Activated CD4-positive, alpha-beta T cell treated with anti-CD3 and anti-CD28 coated beads for 48 hours (primary cell): ENCODE measurements around the gene GXYLT1.
"Not testable (repeated sequence)": the region's sequence is repeated elsewhere in the genome, so short reads cannot be mapped to it uniquely, and the experiment has no call there.

Source experiments
- DNase-seq: peaks from one replicate; pipeline ENCODE4 v3.0.0-alpha.2; 2020

Gene GXYLT1, protein sequence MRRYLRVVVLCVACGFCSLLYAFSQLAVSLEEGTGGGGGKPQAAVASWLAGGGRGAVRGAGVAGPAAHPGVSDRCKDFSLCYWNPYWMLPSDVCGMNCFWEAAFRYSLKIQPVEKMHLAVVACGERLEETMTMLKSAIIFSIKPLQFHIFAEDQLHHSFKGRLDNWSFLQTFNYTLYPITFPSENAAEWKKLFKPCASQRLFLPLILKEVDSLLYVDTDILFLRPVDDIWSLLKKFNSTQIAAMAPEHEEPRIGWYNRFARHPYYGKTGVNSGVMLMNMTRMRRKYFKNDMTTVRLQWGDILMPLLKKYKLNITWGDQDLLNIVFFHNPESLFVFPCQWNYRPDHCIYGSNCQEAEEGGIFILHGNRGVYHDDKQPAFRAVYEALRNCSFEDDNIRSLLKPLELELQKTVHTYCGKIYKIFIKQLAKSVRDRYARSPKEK

DNA sequence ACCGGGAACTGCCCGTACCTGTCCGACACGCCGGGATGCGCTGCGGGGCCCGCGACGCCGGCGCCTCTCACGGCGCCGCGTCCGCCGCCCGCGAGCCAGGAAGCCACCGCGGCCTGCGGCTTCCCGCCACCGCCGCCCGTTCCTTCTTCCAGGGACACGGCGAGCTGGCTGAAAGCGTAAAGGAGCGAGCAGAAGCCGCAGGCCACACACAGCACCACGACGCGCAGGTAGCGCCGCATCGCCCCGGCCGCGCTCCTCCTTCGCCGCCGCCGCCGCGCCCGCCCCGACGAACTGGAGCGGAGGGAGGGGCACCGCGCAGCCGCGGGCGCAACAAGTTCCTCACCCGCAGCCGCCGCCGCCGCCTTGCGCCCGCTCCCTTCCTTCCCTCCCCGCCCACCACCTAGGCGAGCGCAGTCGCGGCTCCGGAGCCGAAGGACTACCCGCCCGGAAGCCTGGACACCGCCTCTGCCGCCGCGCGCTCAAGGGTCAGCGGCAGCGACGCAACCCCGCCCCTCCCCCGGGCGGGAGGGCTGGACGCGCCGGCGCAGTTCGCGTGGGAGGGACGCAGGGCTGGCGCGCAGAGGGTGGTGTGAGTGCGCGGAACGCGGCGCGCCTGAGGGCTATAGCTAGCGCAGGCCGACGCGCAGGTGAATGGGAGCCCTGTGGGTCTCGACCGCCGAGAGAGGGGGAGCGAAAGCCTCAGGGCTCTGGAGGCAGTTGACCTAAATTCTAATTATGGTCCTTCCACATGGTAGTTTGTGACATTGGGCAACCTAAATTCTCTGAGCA lies at the start of gene GXYLT1:
TSS of gene GXYLT1 (minus strand) at position 467 of the 789 bp plus-strand sequence. CDS start at position 239, 228 bp downstream.
- peak; percentile 85 for DNase-seq

DNA sequence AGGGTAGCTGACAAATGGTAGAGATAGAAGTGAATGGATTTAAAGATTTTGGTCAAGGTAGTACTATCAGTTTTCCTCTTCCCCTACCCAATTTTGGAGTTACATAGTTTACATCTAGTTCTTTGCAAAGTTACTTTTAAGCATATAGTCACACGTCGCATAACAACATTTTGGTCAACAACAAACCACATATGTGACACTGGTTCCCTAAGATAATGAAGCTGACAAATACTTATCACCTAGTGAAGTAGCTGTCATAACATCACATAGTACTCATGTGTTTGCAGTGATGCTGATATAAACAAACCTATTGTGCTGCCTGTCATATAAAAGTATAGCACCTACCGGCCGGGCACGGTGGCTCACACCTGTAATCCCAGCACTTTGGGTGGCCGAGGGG lies 48.0 kb upstream of the GXYLT1 start:
- DNase-seq = no peak

DNA sequence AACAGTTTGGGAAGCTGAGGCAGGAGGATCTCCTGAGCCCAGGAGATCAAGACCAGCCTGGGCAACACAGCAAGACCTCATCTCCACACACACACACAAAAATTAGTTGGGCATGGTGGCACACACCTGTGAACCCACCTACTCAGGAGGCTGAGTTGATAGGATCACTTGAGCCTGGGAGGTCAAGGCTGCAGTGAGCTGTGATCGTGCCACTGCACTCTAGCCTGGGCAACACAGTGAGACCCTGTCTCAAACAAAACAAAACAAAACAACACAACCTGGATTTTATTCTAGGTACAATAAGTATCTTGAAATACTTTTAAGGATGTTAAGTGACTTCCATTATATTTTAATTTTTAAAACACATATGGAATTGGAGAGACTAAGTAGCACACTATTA lies 47.6 kb upstream of the GXYLT1 start:
- DNase-seq = no peak

DNA sequence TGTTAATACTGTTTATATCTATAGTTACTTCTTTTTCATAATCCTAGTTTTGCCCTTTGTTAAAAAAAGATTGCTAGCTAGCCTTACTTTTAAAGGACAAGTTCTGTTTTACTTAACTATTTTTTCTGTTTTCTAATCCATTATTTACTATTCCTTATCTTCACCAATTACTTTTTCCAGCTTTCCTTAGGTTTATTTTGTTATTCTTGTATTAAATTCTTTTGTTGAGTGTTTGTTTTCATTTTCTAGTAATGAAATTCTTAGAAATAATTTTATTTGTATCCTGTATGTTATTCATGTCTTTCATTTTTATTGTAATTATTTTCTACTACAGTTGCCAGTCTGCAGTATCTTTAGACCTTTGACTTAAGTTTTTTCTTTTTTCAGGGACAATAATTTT lies 45.7 kb upstream of the GXYLT1 start:
- no peak for DNase-seq

DNA sequence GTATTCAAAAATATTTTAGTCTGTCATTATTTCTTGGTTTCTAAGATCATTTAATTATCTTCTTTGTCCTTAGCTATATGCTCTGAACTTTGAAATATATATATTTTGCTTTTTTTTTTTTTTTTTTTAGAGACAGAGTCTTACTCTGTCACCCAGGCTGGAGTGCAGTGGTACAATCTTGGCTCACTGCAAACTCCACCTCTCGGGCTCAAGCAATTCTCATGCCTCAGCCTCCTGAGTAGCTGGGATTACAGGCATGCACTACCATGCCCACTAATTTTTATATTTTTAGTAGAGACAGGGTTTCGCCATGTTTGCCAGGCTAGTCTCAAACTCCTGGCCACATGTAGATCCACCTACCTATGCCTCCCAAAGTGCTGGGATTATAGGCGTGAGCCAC lies 43.6 kb upstream of the GXYLT1 start:
- not testable (repeated sequence) for DNase-seq

DNA sequence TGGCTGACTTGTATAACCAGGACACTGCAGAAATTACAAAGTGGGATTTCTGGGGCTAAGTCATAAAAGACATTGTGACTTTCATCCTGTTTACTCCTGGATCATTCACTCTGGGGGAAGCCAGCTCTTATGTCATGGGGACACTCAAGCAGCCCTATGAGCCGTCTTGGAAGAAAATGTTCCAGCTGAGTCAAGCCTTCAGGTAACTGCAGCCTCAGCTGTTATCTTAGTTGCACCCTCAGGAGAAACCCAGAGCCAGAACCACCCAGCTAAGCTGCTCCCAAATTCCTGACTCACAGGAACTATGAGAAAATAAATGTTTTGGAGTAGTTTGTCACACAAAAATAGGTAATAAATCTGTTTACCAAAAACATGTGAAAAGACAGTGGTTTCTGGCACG lies 43.1 kb upstream of the GXYLT1 start:
- DNase-seq = no peak

DNA sequence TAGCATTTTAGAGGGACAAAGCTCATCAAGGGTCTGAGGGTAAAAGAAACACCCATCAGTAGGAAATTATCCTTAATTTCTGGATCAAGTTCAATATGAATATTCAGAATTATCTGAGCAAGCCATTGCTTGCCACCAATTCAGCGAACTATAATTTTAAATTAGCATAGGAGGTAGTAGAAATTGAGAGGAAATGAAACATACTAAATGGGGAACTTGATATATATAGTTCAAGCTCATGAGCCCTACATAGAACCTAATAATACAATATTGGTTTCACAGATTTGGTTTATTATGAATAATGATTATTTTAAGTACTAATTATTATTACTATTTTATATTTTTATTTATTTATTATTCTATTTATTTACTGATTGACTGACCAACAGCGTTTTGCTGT lies 42.1 kb upstream of the GXYLT1 start:
- DNase-seq = no peak

DNA sequence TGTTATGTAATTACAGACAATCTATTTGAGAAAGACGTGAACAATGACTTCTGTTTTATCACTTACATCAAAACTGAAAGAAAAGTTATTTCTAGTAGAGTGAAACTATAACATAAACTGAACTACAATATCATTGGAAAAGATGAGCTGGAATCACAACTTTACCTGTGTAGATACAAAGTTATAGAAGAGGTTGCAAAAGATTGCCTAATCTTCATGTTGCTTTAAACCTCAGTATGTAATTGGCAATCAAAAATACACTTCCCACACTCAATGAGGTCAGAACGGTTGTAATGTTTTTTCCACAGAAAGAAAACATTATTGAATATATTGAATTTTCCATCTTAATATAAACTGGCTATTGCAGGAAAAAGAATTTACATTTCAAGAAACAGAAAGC lies 37.7 kb upstream of the GXYLT1 start:
- DNase-seq = no peak

DNA sequence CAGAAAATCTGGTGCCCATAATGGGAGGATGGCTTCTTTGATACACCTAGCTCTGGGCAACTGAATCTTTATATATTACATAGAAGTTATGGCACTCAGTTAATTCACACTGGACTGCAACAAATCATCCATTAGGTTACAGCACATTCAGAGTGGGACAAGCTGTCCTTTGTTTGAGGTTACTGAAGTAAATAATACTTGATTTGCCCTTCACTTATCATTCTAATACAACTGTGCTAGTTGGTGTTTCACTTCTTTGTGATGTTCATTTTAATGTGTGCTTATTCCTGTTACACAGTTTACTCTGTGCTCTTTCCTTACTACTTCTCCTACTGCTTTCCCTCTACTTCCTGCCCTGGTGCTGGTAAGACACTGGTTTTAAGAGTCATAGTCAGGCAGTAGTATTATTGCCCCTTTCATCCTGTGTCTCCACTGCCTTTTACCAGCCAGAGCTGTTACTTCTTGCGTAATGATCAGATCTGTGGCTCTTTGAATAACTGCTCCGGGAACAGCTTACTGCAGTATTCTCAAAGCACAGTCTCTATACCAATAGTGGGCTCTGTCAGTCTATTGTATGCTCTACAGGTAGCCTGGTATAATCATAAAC lies 36.4 kb upstream of the GXYLT1 start:
- no peak for DNase-seq

DNA sequence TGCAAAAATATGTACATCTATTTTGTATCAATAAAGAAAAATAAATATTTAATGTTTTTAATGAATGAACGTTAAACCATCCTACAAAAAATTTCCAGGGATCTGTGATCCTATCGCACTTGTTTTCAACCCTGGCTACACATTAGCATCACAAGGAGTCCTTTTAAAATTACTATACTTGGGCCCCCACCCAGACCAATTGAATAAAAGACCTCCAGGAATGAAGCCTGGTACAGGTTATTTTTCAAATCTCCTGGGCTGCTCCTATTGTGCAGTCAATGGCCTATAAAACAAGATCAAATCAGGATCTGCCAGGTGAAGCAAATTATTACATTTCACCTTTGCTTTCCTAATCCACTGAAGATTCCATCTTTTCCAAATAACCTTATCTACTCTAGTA lies 33.4 kb upstream of the GXYLT1 start:
- DNase-seq = no peak

DNA sequence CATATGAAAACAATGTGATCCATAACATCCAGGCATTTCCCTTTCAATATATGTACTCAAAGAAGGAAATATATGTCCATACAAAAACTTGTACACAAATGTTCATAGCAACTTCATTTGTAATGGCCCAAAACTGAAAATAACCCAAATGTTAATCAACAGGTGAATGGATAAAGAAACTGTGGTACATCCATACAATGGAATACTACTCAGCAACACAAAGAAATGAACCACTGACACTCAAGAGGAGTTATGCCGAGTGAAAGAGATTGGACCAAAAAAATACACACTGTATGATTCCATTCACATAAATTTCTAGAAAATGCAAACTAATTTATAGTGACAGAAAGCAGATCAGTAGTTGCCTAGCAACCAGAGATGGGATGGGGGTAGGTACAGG lies 30.3 kb upstream of the GXYLT1 start:
- DNase-seq = no peak

DNA sequence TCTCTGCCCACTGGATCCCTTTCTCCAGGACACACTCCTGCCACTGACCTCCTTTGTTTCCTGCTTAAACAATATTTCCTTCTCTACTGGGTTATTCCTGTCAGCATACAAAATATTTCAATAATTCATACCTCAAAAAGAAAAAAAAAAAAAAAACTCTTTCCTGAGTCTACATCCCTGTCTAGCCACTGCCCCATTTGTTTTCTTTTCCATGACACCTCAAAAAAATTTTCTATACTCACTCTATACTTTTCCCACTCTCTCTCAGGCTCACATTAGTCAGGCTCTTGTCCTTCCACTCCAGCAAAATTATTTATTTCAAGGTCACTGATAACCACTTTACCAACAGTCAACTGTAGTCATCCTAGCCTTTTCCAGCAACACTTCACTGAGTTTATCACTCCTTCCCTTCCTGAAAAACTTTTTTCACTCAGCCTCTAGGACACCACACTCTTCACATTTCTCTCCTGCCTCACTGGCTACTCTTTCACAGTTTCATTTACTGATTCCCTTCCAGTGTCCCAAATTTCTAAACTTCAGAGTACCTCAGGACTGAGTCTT lies 29.4 kb upstream of the GXYLT1 start:
- DNase-seq = no peak

DNA sequence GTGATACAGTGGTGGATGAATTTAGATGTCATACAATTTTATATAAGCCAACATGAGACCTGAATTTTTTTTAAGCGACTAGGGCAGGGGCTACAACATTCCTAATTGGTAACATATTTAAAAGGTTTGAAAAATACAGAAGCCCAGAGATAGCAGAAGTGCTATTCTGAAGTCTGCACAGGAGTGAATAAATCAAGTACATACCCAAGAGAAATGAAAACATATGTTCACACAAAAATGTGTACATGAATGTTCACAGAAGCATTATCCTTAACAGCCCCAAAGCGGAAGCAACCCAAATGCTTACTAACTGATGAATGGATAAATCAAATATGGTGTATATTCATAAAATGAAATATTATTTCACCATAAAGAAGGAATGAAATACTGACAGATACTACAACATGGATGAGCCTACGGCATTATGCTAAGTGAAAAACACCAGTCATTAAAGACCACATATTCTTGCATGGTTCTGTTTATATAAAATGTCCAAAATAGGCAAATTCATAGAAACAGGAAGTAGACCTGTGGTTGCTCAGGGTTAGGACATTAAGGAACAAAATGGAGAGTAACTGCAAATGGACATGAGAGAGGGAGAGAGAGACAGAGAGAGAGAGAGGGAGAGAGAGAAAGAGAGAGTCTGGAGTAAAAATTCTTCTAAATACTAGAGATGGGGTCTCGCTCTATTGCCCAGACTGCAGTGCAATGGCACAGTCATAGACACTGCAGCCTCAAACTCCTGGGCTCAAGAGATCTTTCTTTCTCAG lies 28.0 kb upstream of the GXYLT1 start:
- DNase-seq = no peak

DNA sequence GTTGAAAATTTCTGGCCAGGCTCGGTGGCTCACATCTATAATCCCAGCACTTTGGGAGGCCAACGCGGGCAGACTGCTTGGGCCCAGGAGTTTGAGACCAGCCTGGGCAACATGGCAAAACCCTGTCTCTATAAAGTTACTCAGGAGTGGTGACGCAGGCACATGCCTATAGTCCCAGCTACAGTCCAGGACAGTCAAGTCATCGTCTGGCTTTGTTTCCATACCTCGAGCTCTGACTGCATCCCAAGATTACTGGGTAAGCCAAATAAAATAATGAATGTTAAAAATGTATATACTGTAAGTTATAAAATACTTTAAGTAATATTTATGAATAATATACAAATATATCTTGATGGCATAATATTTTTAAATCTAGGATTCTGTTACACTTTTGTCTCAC lies 23.0 kb upstream of the GXYLT1 start:
- no peak for DNase-seq

DNA sequence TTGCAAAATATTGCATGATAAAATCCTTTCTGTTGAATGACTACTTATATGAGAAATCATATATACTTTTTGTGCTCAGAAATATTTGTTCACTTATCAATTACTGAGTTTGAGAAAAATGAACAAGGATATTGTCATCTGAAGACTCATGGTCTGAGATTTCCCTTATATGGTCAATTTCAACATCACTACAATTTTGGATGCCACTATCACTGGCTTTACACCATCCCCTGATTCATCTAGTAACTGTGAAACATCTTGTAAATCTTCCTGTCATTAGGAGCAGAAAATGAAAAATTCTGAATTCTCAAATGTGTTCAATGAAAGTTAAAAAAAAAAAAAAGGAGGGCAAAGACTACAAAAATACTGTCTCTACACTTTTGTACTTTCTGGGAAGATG lies 21.8 kb upstream of the GXYLT1 start:
- no peak for DNase-seq

DNA sequence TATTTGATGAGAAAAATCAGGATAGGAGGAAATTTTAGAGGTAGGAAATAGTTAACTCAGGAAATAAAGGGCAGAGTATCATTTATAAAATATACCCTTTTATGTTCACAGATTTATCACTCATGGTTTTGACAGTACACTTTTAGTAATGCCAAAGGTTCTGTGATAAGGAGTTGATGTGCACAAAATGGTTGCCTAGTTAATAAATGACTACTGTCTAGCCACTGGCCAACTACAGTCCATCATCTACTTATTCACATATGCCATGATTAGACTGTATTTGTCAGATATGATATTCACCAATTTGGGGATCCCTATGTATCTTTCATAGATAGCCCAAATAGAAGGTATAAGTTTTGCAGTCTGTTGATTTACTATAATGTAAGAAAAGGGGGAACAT lies 19.2 kb upstream of the GXYLT1 start:
- no peak for DNase-seq

DNA sequence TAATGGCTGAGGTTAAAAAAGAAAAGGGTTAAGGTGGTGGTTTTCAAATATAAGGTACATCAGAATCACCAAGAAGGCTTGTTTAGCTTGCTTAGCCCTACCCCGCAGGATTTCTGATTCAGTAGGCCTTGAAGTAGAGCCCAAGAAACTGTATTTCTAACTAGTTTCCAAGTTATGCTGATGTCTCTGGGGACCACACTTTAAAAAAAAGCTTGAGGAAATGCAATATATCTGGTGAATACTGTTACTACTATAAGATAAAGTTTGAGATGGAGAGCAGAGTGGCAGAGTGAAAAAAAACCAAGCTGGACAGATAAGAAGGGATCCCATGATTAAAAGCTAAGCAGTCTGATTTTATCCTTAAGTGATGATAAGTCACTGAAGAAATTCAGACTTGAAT lies 18.3 kb upstream of the GXYLT1 start:
- DNase-seq = no peak

DNA sequence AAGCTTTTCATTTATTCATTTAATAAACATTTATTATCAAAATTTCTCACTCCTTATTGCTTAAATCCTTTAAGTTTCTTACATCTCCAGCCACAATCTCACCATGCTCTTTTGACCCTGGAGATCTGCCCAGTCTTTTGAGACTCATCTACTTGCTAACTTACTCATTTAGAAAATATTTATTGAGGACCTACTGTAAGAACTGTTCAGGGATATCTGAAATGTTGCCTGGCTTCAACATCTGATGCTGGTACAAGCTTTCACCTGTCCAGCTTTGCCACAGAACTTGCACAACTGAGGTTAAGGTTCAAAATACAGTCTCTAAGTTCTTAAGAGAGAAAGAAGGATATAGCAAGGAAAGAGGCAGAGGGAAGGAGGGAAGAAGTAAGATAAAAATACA lies 17.5 kb upstream of the GXYLT1 start:
- DNase-seq = no peak

DNA sequence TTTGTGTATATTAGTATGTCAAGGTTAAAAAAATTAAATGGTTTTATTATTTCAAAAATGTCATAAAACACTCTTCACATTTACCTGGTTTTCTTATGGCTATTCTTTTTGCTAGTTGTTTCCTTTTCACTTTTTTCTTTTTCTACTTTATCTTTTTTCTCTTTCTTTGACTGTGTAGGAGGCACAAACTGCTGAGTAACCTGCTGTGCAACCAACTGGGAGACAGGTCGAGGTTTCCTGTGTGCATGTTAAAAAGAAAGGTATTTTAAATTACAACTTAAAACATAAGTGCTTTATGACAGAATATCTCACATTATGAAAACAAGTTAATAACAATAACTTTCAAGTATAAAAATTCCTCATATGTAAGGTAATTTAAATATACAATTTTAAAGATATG lies 16.9 kb upstream of the GXYLT1 start:
- DNase-seq = no peak

DNA sequence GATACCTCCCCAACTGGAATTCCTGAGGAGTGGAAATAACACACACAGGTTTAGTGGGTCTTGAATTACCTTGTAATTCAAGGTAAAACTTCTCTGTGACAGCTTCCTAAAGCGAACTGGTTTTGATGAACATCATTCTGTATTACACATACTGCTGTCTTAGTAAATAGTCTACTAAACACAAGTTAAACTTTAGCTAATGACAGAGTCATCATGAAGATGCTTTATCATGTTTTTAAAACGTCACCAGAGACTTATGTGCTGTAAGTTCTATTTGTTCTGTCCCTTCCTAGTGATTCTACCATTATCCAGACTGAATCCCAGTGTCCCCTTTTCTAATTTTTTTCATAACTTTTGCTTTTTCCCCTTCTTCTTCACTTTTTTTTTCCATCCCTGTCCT lies 11.6 kb upstream of the GXYLT1 start:
- no peak for DNase-seq

DNA sequence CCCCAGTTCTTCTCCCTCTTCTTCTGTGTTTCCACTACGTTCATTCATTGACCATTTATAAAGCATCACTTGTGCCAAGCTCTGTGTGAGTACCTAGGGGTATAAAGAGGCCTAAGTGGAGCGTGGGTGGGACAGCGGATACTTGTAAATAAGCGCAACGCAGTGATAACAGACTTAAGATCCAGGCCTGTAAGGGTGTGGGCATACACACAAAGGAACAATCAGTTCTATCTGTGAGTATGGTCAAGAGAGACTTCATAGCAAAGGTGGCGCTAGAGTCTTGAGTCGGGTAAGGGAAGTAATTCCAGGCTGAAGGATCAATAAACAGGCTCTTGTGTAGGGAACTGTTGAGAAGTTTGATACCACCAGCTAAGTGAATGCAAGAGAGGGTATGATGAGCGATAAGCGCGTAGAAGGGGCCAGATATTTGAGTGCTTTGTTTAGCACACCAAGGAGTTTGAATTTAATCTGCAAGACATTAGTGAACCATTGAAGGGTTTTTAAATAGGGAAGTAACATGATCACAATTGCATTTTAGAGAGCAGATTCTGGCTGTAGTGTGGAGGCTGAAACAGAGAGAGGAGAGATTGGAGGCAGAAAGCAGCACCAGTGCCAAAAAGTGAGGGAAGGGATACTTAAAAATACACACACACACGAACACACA lies 1.0 kb upstream of the GXYLT1 start:
- no peak for DNase-seq

DNA sequence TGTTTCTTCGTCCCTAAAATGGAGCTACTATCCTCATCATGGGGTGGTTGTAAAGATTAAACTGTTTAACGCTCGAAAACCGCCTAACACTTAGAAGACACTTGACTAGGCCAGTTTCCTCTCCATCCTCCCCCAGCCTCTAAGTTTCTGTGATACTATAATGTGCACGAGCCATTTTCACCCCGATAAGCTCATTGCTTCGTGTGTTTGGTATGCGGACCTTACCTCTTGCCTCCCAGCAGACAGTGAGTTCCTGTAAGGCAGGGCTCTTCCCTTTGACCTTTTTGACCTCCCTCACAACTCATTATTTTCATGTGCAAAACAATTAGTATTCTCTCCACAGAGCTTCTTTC lies 499 bp upstream of the GXYLT1 start:
- no peak for DNase-seq

DNA sequence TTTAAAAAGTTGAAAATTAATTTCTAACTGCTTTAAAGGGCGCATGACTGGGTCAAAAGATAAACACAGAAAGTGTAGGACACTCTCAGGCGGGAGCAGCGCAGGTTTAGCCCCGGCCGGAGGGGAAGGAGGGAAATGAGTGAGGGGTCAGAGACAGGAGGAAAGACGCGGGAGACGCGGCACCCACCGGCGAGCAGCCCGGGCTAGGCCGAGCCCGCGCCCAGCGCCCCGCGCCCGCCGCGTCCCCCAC lies 591 bp downstream of the GXYLT1 start:
- no peak for DNase-seq
